Fibroblast of the aortic adventitia (primary cell): Measurements from ENCODE around the gene WDR70. TPM values are rescaled to one million over a fixed set of nuclear protein-coding genes. Genes with fewer than 3 reads are reported as not detected.

ENCODE experiments used
- DNase-seq: peaks from one replicate; pipeline ENCODE4 v3.0.0-alpha.2; 2010; ENCODE audit warnings: low read depth
- H3K4me3 ChIP-seq: 2 replicates; pipeline ENCODE4 v1.5.1; 2011; ENCODE audit warnings: low read depth, mild to moderate bottlenecking, control low read depth, low read length, moderate library complexity
- CTCF ChIP-seq: IDR thresholded peaks from 2 replicates; pipeline ENCODE4 v1.5.1; 2011; ENCODE audit warnings: mild to moderate bottlenecking, low read length, control low read depth, inconsistent platforms; ENCODE audit not compliant: insufficient read depth
- total RNA-seq: library from RNA; depleted of rRNA; stranded (reverse); fragments of >200 nt; gene quantifications from 2 replicates; pipeline ENCODE4 v1.2.3, GENCODE V29; 2012; ENCODE audit warnings: low replicate concordance

Gene WDR70
- total RNA-seq, 1 donor, result 24.6 TPM

GRCh38 chr5:37519807-37520206 lies 140.7 kb downstream of the WDR70 start:
- H3K4me3 ChIP-seq, result no peak overlapping the region
- TF ChIP-seq CTCF, result no peak
- DNase-seq, result no peak

- no peak for DNase-seq
- no peak for TF ChIP-seq CTCF
These were observed 141.7 kb downstream of the WDR70 start for GRCh38 chr5:37520811-37521210.

GRCh38 chr5:37532976-37533740 lies 154.0 kb downstream of the WDR70 start:
- DNase-seq, result peak; percentile 5
- TF ChIP-seq CTCF, result no peak
- no peak overlapping the region for H3K4me3 ChIP-seq

More at GRCh38 chr5:37520811-37521210, 141.7 kb downstream of the WDR70 start:
- no peak overlapping the region for H3K4me3 ChIP-seq

- TF ChIP-seq CTCF, result no peak
- H3K4me3 ChIP-seq, result no peak overlapping the region
- peak; percentile 40 for DNase-seq
These were observed 154.7 kb downstream of the WDR70 start for GRCh38 chr5:37533851-37534250.

- TF ChIP-seq CTCF, result no peak
- H3K4me3 ChIP-seq, result no peak overlapping the region
- DNase-seq, result no peak
These were observed 160.3 kb downstream of the WDR70 start for GRCh38 chr5:37539459-37539858.

- H3K4me3 ChIP-seq, result no peak overlapping the region
These were observed 164.1 kb downstream of the WDR70 start for GRCh38 chr5:37543216-37543615.

More at GRCh38 chr5:37543216-37543615, 164.1 kb downstream of the WDR70 start:
- no peak for DNase-seq
- no peak for TF ChIP-seq CTCF
